Spleen (tissue), 11 donors: Measurements from ENCODE around the gene NOD2. TPM values are rescaled to one million over a fixed set of nuclear protein-coding genes. Genes with fewer than 3 reads are reported as not detected.

Experiments
- DNase-seq: peaks from one replicate; pipeline ENCODE4 v3.0.0-alpha.2; 2020
- H3K27ac ChIP-seq, 8 donors: fragments of 200-600 bp; sonication (generic) in 7 of 8; 1 replicate in 4 of 8; 2 replicates in 4 of 8; pipeline versions ENCODE4 v1.5.0 to v1.8.0; 2016 to 2021; ENCODE audit warnings: inconsistent platforms in 4 of 8, mild to moderate bottlenecking in 4 of 8, moderate library complexity in 1 of 8
- H3K27me3 ChIP-seq, 7 donors: fragments of 200-600 bp; sonication (generic) in 6 of 7; replicated peaks in 1 of 7; 1 replicate in 4 of 7; 2 replicates in 3 of 7; pipeline versions ENCODE4 v1.5.0 to v1.8.0; 2016 to 2021; ENCODE audit warnings: inconsistent platforms in 3 of 7, mild to moderate bottlenecking in 1 of 7
- H3K36me3 ChIP-seq, 6 donors: fragments of 200-600 bp; sonication (generic) in 5 of 6; 1 replicate in 4 of 6; 2 replicates in 2 of 6; pipeline versions ENCODE4 v1.5.0 to v1.8.0; 2016 to 2021; ENCODE audit warnings: inconsistent platforms in 2 of 6
- H3K4me1 ChIP-seq, 6 donors: fragments of 200-600 bp; sonication (generic) in 5 of 6; 1 replicate in 3 of 6; 2 replicates in 3 of 6; pipeline versions ENCODE4 v1.5.0 to v1.8.0; 2016 to 2021; ENCODE audit warnings: inconsistent platforms in 3 of 6
- H3K4me3 ChIP-seq, 8 donors: fragments of 200-600 bp; sonication (generic) in 7 of 8; 1 replicate in 4 of 8; 2 replicates in 4 of 8; pipeline versions ENCODE4 v1.5.0 to v1.8.0; 2016 to 2021; ENCODE audit warnings: inconsistent platforms in 4 of 8, mild to moderate bottlenecking in 4 of 8, moderate library complexity in 2 of 8
- H3K9me3 ChIP-seq, 8 donors: fragments of 200-600 bp; sonication (generic) in 7 of 8; 1 replicate in 4 of 8; 2 replicates in 4 of 8; pipeline versions ENCODE4 v1.5.0 to v1.8.0; 2016 to 2021; ENCODE audit warnings: inconsistent platforms in 4 of 8
- CTCF ChIP-seq, 11 experiments: fragments of 200-600 bp in 7 of 11; fragments of 450-650 bp in 4 of 11; sonication (generic) in 4 of 11; IDR thresholded peaks in 8 of 11; conservative IDR thresholded peaks in 3 of 11; 1 replicate in 7 of 11; 2 replicates in 4 of 11; pipeline versions ENCODE4 v1.4.0 to v1.8.0; 2016 to 2021; ENCODE audit warnings: antibody characterized with exemption in 11 of 11, inconsistent platforms in 4 of 11, mild to moderate bottlenecking in 1 of 11
- POLR2A ChIP-seq, 3 donors: fragments of 450-650 bp; IDR thresholded peaks; one replicate each; pipeline ENCODE4 v1.5.1; 2017; ENCODE audit warnings: antibody characterized with exemption in 3 of 3, mild to moderate bottlenecking in 1 of 3
- POLR2AphosphoS5 ChIP-seq, 3 donors: sonication (generic); formaldehyde crosslinking; IDR thresholded peaks; one replicate each; pipeline ENCODE4 v1.5.1; 2017; ENCODE audit warnings: antibody characterized with exemption in 3 of 3
- WGBS, 5 donors: extraction: QIAGEN DNeasy Blood & Tissue Kit in 3 of 5; methylation state at CpG; one replicate each; pipeline versions ENCODE4 v1.1.5 to v1.1.7; 2013 to 2018; 5-methylcytosine and 5-hydroxymethylcytosine counted together
- intact Hi-C: fragments of 100-400 bp; cut with DNase I; formaldehyde crosslinking; loops from one replicate; pipeline ENCODE4 v1.15.0; 2023; ENCODE audit warnings: low total_unique reads
- microRNA-seq, 3 donors: library from miRNA; unstranded; fragments of <30 nt; microRNA quantifications; one replicate each; pipeline versions ENCODE4 to v1.1.0, GENCODE V29; 2019 to 2020
- polyA plus RNA-seq, 3 donors: library from polyadenylated mRNA; stranded (reverse); fragments of 200-250 nt; gene quantifications; one replicate each; pipeline ENCODE4 v1.2.1, GENCODE V29; 2013
- small RNA-seq, 4 donors: library from RNA; depleted of rRNA; stranded (forward); fragments of <200 nt; gene quantifications; one replicate each; pipeline ENCODE3, GENCODE V24; 2016
- total RNA-seq, 7 donors: library from RNA; depleted of rRNA in 3 of 7; stranded (reverse); fragments of >200 nt in 3 of 7; fragmentation: NEBNext Ultra II Directional in 4 of 7; extraction: Animal tissue kit (Norgen Biotek cat#: 25700) in 4 of 7; gene quantifications; one replicate each; pipeline versions ENCODE4 v1.1.0 to v1.2.1, GENCODE V29; 2016 to 2021
- donor health status: healthy with polysubstance abuse.
- donor health status: DM: no; HTN: no; CAD: no; lungs with moderate emphysema.
- donor health status: DM: no; HTN: no; CAD: no.
- donor health status: Bipolar disorder and iron deficiency.
- donor health status: healthy.
- donor health status: DM: no; HTN: no; CAD: no.
- donor health status: DM: yes; HTN: yes; CAD: no.

NOD2 gene
- total and polyA plus RNA-seq, 10 donors = 0.41 to 23.2 (median 9.5) TPM

GRCh38 chr16:50778284-50779163, 85.1 kb downstream of the NOD2 start:
- intact Hi-C loops = no loop called here
- Histone ChIP-seq H3K27me3 (no peaks in the 10 kb centered on the region), H3K4me3 (no peak overlapping the region), H3K4me1 (peaks cover 0 to 47% (median 1%) of the 10 kb centered on the region in 6 donors), H3K27ac (no peak overlapping the region), H3K36me3 (peaks cover 0 to 97% (median 59%) of the 10 kb centered on the region in 6 donors), H3K9me3 (no peaks in the 10 kb centered on the region)
- TF ChIP-seq POLR2A (IDR thresholded peaks at IDR 0.05) (no peak), CTCF (IDR thresholded peaks at IDR 0.05 in 8 of 11, conservative IDR thresholded peaks at IDR 0.05 in 3 of 11) (no peak), POLR2AphosphoS5 (IDR thresholded peaks at IDR 0.05) (no peak)
- WGBS, 5 donors = 38 to 78% (median 71%) methylated on average over 1 of the region's 1 CpG
- no peak for DNase-seq

GRCh38 chr16:50781043-50781442, 87.6 kb downstream of the NOD2 start:
- 83 to 90% (median 88%) methylated on average over 7 of the region's 7 CpGs for WGBS, 5 donors
- Histone ChIP-seq H3K4me3 (no peak overlapping the region), H3K27me3 (no peaks in the 10 kb centered on the region), H3K27ac (peak overlapping the region in 2 of 8 donors; percentile 20 to 28), H3K9me3 (no peaks in the 10 kb centered on the region), H3K36me3 (peaks cover 0 to 100% (median 80%) of the 10 kb centered on the region in 6 donors), H3K4me1 (peaks cover 0 to 24% (median 1%) of the 10 kb centered on the region in 6 donors)
- no peak for TF ChIP-seq POLR2AphosphoS5 (IDR thresholded peaks at IDR 0.05)
- TF ChIP-seq POLR2A (IDR thresholded peaks at IDR 0.05) = no peak
- intact Hi-C loops = no loop called here
- DNase-seq = no peak

GRCh38 chr16:50781518-50781917, 88.1 kb downstream of the NOD2 start:
- DNase-seq = no peak
- TF ChIP-seq POLR2AphosphoS5 (IDR thresholded peaks at IDR 0.05) = no peak
- no peak for TF ChIP-seq POLR2A (IDR thresholded peaks at IDR 0.05)
- no peak for TF ChIP-seq CTCF (IDR thresholded peaks at IDR 0.05 in 8 of 11, conservative IDR thresholded peaks at IDR 0.05 in 3 of 11)
- intact Hi-C loops = no loop called here
- no peaks in the 10 kb centered on the region for H3K9me3 ChIP-seq
- peaks cover 0 to 100% (median 82%) of the 10 kb centered on the region in 6 donors for H3K36me3 ChIP-seq
- peaks cover 0 to 20% (median 1%) of the 10 kb centered on the region in 6 donors for H3K4me1 ChIP-seq
- H3K27me3 ChIP-seq = no peaks in the 10 kb centered on the region
- 76 to 81% (median 80%) methylated on average over 3 of the region's 3 CpGs for WGBS, 5 donors
- peak overlapping the region in 2 of 8 donors; percentile 20 to 28 for H3K27ac ChIP-seq
- no peak overlapping the region for H3K4me3 ChIP-seq

Small RNA genes within 50 kb of the gene (microRNA-seq; reads per million reads assigned to microRNA genes)
- gene MIR3181 = 0.57 to 2.1 (median 1.1) reads per million in 3 donors

Small RNA genes within 50 kb of the gene (small RNA-seq; reads per million reads assigned to genes)
- 0 to 0.46 (median 0) reads per million in 4 donors for gene MIR3181

Other genes starting within 250 kb of the NOD2 start
- 10 to 100 TPM in 1 of 7 donors, 1 to 10 TPM in 6; 1.7 to 15.2 (median 7.0) TPM for gene NKD1, start 145.2 kb upstream of the NOD2 start, total RNA-seq
- under 1 TPM; 0.11 to 0.74 (median 0.38) TPM for gene NKD1, start 145.2 kb upstream of the NOD2 start, polyA plus RNA-seq
- gene SNX20, start 12.3 kb upstream of the NOD2 start, total RNA-seq = 10 to 100 TPM; 27.2 to 50.5 (median 34.7) TPM
- gene SNX20, start 12.3 kb upstream of the NOD2 start, polyA plus RNA-seq = 10 to 100 TPM; 17.6 to 24.6 (median 23.7) TPM
- gene CYLD, start 48.5 kb downstream of the NOD2 start, total RNA-seq = 100 to 1,000 TPM in 6 of 7 donors, 10 to 100 TPM in 1; 90.3 to 133 (median 108) TPM
- 10 to 100 TPM; 19.9 to 31.0 (median 30.7) TPM for gene CYLD, start 48.5 kb downstream of the NOD2 start, polyA plus RNA-seq